ENCODE data around the gene PRPF31. TPM values are rescaled to one million over a fixed set of nuclear protein-coding genes. Genes with fewer than 3 reads are reported as not detected.
A peak's percentile ranks its signal among the peaks of the same experiment; 100 is the strongest.

PRPF31 gene
- total and polyA plus RNA-seq, 2 of the 13 experiments (the other 11 are each of a cell fraction or from before 2014, with no cell fraction given), result 23.8 to 63.8 TPM

GRCh38 chr19:54115109-54116063 is at the start of gene PRPF31, which contains the start of gene TFPT (continued):
- TF ChIP-seq, protein P1, sequence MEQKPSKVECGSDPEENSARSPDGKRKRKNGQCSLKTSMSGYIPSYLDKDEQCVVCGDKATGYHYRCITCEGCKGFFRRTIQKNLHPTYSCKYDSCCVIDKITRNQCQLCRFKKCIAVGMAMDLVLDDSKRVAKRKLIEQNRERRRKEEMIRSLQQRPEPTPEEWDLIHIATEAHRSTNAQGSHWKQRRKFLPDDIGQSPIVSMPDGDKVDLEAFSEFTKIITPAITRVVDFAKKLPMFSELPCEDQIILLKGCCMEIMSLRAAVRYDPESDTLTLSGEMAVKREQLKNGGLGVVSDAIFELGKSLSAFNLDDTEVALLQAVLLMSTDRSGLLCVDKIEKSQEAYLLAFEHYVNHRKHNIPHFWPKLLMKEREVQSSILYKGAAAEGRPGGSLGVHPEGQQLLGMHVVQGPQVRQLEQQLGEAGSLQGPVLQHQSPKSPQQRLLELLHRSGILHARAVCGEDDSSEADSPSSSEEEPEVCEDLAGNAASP (CRISPR knock-in tag; IDR thresholded peaks at IDR 0.05; ENCODE audit: borderline replicate concordance), result no peak
- no peak for TF ChIP-seq ZNF484 (CRISPR knock-in tag; IDR thresholded peaks at IDR 0.05; ENCODE audit: borderline replicate concordance, low read depth)
- no peak for TF ChIP-seq ZNF766 (CRISPR knock-in tag; IDR thresholded peaks at IDR 0.05; ENCODE audit: borderline replicate concordance)
- TF ChIP-seq, protein P2, sequence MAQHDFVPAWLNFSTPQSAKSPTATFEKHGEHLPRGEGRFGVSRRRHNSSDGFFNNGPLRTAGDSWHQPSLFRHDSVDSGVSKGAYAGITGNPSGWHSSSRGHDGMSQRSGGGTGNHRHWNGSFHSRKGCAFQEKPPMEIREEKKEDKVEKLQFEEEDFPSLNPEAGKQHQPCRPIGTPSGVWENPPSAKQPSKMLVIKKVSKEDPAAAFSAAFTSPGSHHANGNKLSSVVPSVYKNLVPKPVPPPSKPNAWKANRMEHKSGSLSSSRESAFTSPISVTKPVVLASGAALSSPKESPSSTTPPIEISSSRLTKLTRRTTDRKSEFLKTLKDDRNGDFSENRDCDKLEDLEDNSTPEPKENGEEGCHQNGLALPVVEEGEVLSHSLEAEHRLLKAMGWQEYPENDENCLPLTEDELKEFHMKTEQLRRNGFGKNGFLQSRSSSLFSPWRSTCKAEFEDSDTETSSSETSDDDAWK (CRISPR knock-in tag; IDR thresholded peaks at IDR 0.05), result no peak
- TF ChIP-seq, protein P3, sequence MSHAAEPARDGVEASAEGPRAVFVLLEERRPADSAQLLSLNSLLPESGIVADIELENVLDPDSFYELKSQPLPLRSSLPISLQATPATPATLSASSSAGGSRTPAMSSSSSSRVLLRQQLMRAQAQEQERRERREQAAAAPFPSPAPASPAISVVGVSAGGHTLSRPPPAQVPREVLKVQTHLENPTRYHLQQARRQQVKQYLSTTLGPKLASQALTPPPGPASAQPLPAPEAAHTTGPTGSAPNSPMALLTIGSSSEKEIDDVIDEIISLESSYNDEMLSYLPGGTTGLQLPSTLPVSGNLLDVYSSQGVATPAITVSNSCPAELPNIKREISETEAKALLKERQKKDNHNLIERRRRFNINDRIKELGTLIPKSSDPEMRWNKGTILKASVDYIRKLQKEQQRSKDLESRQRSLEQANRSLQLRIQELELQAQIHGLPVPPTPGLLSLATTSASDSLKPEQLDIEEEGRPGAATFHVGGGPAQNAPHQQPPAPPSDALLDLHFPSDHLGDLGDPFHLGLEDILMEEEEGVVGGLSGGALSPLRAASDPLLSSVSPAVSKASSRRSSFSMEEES (CRISPR knock-in tag; IDR thresholded peaks at IDR 0.05), result no peak
- no peak for TF ChIP-seq SRSF1 (optimal IDR thresholded peaks at IDR 0.05; ENCODE audit: low read depth, low read length)
- TF ChIP-seq ZKSCAN1 (IDR thresholded peaks at IDR 0.05; ENCODE audit: low read length), result peak; percentile 94
- 0 out of 2 replicates have a peak, but pooled peaks have one; percentile 62 for TF ChIP-seq ZNF513 (CRISPR knock-in tag; conservative IDR thresholded peaks at IDR 0.05)
- TF ChIP-seq ZEB1 (IDR thresholded peaks at IDR 0.05; ENCODE audit: insufficient replicate concordance, low read depth), result peak; percentile 28
- TF ChIP-seq KDM4B (CRISPR knock-in tag; IDR thresholded peaks at IDR 0.05), result peak; percentile 67; the same call in 1 of the 2 replicates
- peak; percentile 36; the same call in 1 of the 2 replicates for TF ChIP-seq ZNF850 (CRISPR knock-in tag; conservative IDR thresholded peaks at IDR 0.05)
- peak; percentile 89 for TF ChIP-seq CBFB (CRISPR knock-in tag; IDR thresholded peaks at IDR 0.05)
- peak; percentile 61; the same call in 1 of the 2 replicates for TF ChIP-seq HINFP (CRISPR knock-in tag; IDR thresholded peaks at IDR 0.05; ENCODE audit: low read depth)
- peak; percentile 55; the same call in 1 of the 2 replicates for TF ChIP-seq MTA1 (CRISPR knock-in tag; IDR thresholded peaks at IDR 0.05; ENCODE audit: borderline replicate concordance)
- TF ChIP-seq ZSCAN12 (CRISPR knock-in tag; IDR thresholded peaks at IDR 0.05), result no peak
- peak; percentile 65; the same call in 1 of the 2 replicates for TF ChIP-seq ZSCAN30 (CRISPR knock-in tag; IDR thresholded peaks at IDR 0.05)
- no peak for TF ChIP-seq HNRNPH1 (optimal IDR thresholded peaks at IDR 0.05; ENCODE audit: low read depth, low read length)
- no peak for TF ChIP-seq ZNF282 (IDR thresholded peaks at IDR 0.05; ENCODE audit: partially characterized antibody)
- TF ChIP-seq ZC3H13 (CRISPR knock-in tag; IDR thresholded peaks at IDR 0.05), result peak; percentile 92
- no peak for TF ChIP-seq IKZF1 (IDR thresholded peaks at IDR 0.05)
- TF ChIP-seq YEATS4 (CRISPR knock-in tag; IDR thresholded peaks at IDR 0.05; ENCODE audit: borderline replicate concordance), result peak; percentile 84
- peak; percentile 83; the same call in 1 of the 2 replicates for TF ChIP-seq ZNF891 (CRISPR knock-in tag; IDR thresholded peaks at IDR 0.05)
